ENCODE measurements around the gene FABP1.

FABP1 gene
- 0 to 0.12 (median 0) reads per million in 4 donors for total RNA-seq

DNA sequence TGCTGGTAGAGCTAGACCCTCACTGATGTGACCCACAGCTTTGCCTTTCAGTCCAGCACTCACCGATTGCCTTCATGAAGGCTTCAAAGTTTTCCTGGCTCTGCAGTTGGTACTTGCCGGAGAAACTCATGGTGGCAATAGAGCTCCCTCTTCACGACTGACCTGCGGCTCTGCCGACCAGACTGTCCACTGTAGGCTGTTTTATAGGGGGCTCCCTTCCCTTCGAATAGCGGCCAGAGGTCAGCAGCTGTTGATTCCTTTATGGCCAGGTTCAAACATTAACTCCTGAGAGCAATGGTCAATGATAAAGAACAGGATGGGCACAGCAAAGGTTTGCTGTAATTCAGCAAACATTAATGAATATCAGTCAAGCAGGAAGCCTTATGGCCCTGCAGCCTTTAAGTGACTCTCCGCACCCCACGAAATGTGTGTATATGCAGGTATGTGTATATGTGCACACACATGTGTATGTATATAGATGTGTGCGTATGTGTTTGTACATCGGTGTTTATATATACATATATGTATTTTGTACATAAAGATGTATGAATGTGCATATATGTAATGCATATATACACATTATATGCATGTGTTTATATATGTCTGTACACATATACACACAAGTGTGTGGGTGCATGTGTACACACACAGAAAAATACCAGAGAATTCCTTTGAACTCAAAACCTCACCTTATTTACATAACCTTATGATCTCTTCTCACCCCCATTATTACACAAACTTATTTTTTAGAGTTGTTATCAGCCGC lies at the start of gene FABP1:
Gene FABP1, minus strand, starts transcription at position 175 of the 766 bp plus-strand sequence. Its CDS starts 45 bp downstream, at position 130.
- no peak for DNase-seq

DNA sequence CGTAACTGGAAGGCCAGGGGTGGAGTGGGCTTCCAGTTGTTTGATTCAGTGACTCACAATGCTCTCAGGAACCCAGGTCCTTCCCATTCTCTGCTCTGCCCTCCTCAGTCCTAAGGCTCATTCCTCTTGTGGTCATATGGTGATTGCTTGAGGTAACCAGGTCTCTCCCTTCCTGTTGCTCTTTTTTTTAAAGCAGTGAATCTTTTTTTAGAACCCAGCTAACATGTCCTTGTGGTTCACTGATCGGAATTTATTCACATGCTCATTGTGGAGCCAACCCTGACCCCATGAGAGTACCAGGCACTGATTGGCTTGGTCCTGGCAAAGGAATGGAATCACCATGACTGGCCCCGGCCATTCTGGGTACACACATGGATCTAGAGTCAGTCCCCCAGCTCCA lies 49.7 kb upstream of the FABP1 start:
- no peak for DNase-seq

DNA sequence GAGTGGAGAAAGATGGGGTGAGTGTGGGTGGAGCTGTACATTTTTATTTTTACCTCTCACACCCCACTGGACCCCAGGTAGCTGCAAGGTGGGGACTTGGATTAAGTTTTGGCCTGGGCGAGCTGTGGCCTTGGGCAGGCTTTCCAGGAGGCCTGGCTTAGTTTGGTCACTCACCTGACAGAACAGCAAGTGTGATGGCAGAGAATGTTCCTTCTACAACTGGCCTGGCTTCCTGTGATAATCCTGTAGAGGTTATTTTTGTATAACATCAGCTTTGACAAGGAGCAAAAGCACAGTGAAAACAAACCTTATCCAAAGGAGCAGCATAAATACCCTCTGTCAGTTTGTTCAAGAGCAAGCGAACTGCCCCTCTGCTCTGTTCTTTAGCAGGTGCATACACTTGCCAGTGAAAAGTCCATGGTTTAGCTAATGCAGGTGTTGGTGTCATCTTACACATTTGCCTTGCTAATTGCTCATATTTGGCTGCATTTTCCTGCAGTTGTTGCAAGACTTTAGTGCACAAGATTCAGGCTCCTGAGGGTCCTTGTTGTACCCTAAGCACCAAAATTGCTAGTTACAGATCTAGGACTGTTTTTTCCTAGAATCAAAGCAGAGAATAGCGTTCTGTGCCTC lies 48.6 kb upstream of the FABP1 start:
- DNase-seq, result no peak

DNA sequence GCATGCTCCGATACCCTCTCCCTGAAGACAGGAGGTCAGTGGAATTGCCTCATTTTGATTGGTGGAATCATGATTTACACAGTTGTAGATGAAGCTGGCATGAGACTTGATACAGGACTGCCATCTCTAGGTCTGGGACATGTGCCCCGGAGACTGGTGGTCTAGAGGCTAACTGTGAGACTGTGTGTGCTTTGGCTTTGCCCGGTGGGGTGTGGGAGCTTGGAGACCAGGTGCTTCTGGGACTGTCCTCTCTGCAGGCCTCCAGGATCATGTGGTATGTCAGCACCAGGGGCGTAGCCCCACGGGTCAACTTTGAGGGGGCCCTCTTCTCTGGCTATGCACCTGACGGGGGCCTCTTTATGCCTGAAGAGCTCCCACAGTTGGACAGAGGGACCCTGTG lies 45.0 kb upstream of the FABP1 start:
- DNase-seq, result no peak

DNA sequence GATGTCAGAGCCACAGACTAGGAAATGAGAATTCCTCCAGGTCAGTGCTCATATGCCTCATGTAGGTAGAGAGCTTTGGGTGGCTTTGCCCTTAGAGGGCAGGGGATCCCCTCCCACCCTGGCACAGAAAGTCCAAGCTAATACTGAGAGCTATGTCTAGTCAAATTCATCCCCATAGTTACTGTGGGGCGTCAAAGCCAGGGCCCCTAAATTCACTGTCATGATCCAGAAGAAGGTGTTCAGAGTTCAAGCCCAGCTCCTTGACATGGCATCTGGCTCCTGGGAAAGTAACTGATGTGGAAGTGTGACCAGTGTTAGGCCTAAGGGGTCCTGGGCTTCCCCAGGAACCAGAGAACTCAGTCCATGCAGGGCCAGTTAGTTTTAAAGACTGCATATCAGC lies 44.1 kb upstream of the FABP1 start:
- no peak for DNase-seq

DNA sequence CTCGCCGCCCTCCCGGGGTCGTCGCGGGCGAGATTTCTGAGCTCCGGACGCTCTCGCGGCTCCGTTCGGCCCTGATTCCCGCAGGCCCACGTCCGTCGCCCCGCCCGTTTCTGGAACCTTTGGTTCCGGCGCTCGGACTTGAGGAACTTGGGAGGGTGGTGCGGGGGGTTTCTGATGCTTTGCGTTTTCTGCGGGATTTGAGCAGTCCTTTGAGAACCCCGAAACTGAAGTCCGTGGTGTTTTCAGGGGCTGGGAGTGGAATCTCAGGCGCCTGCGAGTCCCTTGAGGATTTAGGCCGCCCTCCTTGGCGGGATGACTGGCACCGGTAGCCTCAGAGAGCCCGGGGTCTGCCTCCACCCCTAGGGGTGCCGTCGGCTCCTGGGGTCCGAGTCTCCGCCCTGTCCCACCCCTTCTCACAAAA lies 42.6 kb upstream of the FABP1 start:
- DNase-seq, result no peak

DNA sequence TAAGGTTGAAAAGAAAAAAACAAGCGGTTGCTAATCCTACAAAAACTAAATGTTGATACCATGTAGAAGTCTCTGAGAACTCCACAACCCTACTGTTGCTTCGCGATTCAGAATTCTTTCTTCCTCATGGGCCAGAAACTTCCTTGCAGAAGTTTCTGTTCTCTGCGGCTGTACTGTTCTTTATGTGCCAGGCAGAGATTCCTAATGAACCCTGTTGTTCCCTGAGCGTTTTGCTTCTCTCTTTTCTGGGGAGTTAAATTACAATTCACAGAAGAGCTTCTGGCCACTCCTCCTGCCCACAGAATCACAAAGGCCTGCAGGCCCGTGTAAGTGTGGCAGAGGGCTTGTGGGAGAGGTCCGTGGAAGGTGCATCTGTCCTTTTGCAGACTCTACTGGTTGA lies 40.5 kb upstream of the FABP1 start:
- no peak for DNase-seq

DNA sequence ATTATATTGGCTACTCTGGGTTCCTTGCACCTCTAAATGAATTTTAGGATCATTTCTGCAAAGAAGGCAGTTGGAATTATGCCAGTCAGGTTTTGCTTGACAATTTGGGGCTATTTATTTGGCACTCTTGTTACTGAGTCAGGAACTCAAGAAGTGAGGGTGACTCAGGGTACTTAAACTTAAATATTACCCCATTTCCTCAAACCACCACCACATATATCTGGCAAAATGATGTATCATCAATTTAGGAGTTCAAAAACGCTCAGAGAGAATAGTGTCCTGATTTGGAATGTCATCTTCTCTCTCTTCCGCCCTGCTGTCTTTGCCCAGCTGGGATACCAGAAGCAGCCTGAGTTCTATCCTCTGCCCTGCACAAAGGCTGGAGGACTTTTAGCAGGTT lies 39.9 kb upstream of the FABP1 start:
- DNase-seq, result no peak

DNA sequence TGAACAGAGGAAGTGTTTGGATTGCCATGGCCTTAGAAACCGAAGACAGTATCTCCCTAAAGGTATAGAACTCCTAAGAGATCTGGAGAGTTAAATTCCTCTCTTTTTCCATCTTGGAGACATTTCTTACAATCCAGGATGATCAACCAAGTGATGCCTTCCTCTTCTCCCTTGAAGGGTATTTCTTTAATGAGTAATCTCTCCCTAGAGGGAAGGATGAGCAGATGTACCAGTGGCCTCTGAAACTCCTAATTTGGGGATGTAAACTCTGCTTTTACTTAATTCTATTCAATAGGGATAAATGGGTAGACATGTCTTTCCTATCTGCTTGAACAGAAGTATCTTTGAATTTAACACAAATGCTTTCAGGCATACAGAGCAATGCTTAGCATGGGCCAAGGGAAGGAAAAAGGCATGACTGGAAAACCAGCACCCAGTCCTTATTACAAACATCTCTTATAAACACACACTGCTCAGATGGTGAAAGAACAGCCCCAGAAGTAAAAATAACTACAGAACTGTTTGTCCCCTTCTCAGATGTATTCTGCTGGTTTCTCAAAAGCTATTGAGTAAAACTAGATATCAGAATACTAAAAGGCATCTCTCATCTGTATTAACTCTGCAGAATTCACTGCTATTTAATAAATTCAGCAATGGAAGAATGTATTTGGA lies 37.6 kb upstream of the FABP1 start:
- no peak for DNase-seq

DNA sequence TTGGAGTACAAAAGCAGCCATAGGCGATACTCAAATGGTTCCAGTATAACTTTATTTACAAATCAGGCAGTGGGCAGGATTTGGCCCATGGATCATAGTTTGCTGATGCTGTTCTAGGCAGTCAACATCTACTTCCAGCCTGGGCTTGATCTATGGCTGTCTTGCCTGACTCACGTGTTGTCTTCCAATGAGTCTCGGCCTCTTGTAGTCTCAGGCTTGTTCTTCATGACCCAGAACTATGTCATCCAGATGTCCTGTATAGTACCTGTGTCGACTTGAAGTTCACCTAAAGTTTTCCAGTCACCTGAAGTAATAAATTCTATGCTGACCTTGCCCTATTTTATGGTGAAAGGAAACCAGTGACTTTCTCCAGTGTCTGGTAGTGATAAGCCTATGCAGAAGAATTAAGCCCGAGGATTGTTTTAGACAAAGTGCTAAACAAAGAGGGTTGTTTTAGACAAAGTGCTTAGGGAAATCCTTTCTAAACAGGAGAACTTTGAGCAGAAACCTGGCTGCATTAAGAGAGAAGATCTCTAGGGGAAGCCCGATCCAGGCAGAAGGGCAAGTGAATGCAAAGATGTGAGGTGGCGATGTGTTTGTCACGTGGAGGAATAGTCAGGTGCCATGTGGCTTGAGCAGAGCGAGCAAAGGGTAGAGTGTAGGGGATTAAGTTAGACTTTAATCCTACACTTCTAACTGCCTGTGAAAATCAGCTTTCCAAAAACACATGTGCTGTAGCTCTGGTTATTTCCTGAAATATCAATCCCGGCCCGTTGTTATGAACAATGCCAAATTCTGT lies 33.8 kb upstream of the FABP1 start:
- no peak for DNase-seq

DNA sequence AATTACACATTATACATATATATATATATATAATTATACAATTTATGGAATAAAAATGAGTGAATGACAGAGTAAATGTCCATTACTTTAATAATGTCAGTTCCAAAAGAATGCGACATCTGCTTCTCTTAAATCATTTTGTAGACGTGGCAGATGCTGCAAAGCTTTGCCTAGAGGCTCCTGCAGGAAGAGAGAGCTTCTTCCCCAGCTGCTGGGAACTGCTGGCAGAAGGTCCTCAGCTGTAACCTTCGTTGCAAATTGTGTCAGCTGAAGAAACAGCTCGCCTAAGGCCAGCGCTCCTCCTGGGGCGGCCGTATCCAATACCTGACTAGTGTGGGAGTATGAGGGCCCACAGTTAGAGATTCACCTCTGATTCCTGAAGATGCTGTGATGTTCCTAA lies 32.7 kb upstream of the FABP1 start:
- no peak for DNase-seq

DNA sequence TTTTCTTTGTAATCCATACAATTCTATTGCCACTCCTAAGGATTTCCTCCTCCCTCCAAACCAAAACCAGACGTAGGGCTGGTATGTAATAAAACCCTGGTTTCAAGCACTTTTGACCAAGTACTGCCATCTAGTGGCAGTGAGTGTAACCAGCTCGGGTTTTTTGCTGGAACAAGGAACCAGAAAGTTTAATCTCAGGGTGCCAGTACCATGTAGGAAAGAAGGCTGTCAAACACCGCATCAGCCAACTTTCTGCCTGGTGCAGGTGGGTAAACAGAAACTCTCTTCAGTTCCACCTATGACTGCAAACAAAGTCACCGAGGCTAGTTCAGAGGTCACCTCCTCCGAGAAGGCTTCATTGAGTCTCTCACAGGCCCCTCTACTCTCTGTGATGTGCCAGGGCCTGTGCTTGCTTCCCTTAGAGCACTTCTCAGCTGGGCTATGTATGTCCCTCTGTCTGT lies 32.1 kb upstream of the FABP1 start:
- peak in 4 of 5 donors; percentile 13 to 55 (median 34) for DNase-seq

DNA sequence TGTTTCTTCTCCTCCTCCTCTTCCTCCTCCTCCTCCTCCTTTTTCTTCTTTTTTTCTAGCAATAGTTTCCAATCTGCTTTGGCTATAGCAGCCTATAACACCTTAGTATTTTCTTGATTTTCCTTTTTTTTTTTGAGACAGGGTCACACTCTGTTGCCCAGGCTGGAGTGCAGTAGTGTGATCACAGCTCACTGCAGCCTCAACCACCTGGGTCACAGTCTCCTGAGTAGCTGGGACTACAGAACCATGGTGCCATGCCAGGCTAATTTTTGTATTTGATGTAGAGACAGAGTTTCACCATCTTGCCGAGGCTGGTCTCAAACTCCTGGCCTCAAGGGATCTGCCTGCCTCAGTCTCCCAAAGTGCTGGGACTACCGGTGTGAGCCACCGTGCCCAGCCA lies 31.6 kb upstream of the FABP1 start:
- no peak for DNase-seq

DNA sequence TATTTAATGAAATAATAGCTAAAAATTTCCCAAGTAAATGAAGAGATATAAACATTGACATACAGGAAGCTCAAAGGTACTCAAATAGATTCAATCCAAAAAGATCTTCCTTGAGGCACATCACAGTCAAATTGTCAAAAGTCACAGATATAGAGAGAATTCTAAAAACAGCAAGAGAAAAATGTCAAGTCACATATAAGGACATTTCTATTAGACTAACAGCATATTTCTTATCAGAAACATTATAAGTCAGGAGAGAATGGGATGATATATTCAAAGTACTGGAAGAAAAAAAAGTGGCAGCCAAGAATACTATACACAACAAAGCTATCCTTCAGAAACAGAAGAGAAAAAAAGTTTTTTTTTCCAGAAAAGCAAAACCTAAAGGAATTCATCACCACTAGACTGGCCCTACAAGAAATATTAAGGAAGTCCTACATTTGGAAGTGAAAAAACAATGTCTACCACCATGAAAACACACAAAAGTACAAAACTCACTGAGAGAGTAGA lies 21.1 kb upstream of the FABP1 start:
- no peak for DNase-seq

DNA sequence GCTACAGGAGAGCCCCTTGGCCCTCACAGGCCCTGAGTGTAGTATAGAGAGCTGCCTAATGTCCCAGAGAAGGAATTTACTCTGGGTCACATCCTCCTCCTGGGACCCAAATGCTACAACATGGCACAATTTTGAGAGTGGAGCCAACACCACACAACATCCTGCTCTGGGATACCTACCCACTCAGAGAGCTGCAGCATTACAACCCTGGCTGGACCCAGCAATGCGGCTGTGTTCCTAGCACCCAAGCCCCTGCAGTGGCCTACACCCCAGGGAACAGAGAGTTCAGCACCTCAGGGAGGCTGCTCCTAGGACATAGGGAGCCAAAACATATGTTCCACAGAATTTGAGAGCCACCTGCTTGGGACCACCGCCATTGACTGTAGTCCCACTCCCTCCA lies 19.3 kb upstream of the FABP1 start:
- DNase-seq, result no peak

DNA sequence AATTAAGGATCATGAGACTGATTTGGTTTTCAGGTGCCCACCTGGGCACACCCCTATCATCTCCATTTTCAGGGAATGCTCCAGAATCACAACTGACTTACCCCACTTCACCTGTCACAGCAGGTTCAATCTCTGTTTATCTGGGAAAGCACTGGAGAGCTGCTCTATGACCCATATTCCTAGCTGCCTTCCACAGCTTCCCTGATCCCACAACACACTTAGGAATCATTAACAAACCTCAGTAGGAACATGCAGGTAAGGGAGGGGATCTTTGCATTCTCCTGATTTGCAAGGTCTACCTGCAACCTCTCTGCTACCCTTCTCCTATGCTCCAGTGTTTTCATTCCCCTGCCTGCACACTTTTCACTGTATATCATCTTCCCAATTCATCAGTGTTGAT lies 18.7 kb upstream of the FABP1 start:
- no peak for DNase-seq

DNA sequence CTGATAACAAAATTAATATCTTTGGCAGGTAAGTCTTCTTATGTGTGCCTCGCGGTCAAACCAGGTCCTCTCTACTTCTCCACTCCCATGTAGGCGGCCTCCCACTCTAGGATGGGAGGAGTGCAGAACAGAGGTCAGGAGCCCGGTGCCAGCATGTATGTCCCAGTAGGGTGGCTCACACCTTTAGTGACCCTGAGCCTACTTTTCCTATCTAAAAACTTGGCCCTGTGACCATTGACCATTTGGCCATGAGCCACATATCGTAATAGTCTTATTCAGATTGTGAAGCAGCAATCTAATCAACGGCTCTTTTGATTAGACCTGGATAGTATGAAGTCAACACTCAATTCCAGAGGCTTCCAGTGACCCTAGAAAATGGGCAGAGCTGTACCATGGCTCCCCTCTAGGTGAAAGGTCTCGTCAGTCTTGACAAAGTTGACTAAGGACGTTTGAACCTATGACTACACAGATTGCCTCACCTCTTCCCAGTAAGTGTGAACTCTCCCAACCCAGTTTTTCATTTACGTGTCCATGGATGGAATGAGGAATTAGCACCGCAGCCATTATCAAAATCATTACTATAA lies 17.1 kb upstream of the FABP1 start:
- DNase-seq, result no peak

DNA sequence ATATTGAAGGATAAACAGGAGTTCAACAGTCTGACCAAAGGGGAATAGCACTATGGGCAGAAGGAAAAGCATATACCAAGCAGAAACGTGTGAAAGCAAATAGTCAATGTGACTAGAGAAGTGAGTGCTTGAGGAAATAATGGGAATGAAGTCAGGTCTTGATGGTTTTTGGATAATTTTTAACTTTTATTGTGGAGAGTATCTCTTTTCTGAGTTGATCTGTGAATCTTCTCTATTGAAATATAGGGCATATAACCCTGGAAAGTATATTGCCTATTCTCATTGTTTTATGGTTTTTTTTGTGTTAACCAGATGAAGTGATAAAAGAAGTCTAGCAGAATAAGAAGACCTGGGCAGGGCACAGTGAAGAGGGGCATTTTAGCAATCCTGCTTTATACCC lies 16.4 kb upstream of the FABP1 start:
- no peak for DNase-seq

DNA sequence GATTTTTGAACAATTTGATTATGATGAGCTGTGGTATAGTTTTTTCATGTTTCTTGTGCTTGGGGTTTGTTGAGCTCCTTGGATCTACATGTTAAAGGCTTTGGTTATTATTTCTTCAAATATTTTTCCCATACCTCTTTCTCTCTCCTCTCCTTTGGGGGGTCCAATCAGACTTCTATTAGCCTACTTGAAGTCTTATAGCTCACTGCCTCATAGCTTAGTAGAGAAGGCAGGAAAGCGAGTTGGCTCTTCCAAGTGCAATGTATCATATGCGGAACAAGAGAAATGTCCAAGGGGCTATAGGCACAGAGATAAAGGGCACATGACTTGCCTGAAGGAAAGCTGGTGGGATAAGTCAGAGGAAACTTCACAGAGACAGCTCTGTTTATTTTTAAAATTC lies 14.1 kb upstream of the FABP1 start:
- no peak for DNase-seq

DNA sequence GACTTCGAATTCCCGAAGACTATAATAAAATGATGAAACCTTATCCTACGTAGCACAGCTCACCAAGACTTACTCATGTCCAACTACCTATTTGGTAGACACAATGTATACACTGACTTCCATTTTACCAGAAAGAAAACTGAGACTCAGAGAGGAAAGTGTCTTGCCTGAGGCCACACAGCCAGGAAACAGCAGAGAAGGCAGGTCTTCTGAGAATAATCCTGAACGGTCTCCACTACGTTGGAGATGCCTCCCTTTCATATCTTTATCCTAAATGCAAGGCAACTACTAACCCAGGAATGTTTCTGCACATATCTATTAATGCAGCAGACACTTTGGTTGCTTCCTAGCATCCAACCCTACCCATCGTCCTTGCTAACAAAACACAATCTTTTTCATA lies 11.9 kb upstream of the FABP1 start:
- DNase-seq, result no peak

DNA sequence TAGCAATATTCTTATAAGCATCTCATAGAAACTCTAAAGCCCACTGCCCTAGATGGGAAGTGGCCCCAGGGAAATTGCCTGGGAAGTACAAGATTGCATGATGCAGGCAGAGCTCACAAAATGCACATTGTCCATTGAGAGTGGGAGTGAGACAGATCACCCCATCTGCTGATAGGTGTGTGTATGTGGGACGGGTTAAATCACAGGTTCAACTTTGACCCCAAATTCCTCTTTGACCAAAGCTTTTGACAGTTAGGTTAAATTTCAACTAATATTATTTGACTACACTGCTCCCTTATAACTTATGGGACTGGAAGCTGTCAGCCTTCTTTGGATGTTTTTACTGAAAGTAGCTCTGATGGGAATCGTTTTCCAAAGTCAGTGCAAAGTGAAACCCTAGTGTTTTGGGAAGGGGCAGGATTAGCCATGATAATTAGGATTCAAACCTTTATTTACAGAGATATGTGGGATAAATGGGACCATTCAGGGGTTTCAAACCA lies 11.4 kb upstream of the FABP1 start:
- no peak for DNase-seq

DNA sequence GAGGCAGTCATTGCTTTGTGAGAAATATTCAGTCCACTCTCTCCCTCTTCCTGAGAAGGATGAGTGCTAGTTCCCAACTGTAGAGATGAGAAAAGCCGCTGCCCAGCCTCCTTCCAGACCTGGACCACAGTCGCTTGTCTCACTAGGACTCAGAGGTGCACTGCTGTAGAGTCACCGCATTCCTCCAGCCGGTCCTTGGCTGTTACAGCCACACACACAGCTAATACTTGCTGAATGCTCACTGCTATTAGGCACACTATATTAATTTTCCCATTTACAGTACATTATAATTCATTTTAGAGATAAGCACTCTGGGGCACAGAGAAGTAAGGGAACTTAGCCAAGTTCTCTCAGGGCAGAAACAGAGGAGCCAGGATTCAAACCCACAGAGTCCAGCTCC lies 10.0 kb upstream of the FABP1 start:
- DNase-seq, result no peak
